AG10803 (cell line): ENCODE data around the gene JAKMIP1.

Source experiments
- DNase-seq: peaks from one replicate; pipeline ENCODE4 v3.0.0; 2010; ENCODE audit warnings: low read depth
- H3K4me3 ChIP-seq: 2 replicates; pipeline ENCODE4 v1.5.1; 2011; ENCODE audit warnings: mild to moderate bottlenecking, low read length, control low read depth
- TF ChIP-seq, protein P1 (sequence below): conservative IDR thresholded peaks from 2 replicates; pipeline ENCODE4 v1.5.1; 2011; ENCODE audit warnings: mild to moderate bottlenecking, low read length, control low read depth, inconsistent platforms

The JAKMIP1 gene

DNA sequence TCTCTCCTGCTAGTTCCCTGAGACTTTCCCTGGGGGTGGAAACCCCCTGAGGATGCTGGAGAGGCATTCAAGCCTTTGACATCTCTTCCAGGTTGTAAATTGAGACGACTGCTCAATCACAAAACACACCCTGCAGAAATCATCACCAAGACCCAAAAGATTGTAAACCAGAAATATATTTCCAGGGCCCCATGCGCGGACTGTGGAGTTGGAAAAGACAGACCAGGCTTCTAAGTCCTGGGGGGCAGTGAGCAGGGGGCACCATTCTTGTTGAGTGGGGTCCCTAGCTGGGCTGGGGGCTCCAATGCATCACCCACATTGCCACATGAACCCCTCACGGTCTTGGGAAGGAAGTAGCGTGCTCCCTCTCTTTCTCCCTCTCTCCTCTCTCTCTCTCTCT lies 94.2 kb downstream of the JAKMIP1 start:
- no peak overlapping the region for H3K4me3 ChIP-seq
- TF ChIP-seq, protein P1, sequence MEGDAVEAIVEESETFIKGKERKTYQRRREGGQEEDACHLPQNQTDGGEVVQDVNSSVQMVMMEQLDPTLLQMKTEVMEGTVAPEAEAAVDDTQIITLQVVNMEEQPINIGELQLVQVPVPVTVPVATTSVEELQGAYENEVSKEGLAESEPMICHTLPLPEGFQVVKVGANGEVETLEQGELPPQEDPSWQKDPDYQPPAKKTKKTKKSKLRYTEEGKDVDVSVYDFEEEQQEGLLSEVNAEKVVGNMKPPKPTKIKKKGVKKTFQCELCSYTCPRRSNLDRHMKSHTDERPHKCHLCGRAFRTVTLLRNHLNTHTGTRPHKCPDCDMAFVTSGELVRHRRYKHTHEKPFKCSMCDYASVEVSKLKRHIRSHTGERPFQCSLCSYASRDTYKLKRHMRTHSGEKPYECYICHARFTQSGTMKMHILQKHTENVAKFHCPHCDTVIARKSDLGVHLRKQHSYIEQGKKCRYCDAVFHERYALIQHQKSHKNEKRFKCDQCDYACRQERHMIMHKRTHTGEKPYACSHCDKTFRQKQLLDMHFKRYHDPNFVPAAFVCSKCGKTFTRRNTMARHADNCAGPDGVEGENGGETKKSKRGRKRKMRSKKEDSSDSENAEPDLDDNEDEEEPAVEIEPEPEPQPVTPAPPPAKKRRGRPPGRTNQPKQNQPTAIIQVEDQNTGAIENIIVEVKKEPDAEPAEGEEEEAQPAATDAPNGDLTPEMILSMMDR = no peak
- no peak for DNase-seq

DNA sequence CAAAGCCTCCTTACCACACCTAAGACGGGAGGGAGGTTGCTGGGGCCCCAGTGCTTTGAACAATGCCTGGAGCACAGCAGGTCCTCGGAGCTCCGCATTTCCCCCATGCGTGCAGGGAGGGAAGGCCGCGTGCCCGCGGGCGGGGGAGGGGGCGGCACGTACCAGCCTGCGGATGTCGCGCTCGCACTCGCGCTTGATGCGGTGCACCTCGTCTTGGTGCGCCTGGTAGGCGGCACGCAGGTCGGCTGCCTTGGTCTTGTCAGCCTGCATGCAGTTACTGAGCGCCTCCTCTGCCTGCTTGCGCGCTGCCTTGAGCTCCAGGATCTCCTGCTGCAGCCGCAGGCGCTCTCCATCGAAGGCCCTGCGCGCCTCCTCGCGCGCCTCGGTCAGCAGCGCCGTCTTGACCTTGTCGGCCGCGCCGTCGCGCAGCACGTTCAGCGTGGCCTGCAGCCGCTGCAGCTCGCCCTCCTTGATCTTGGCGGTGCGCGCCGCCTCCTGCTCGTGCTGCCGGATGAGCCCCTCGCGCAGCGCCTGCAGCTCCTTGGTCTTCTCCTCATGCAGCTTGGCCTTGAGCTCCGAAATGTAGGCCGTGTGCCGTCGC lies 94.9 kb downstream of the JAKMIP1 start:
- TF ChIP-seq, protein P1 = no peak
- DNase-seq = no peak
- no peak overlapping the region for H3K4me3 ChIP-seq

DNA sequence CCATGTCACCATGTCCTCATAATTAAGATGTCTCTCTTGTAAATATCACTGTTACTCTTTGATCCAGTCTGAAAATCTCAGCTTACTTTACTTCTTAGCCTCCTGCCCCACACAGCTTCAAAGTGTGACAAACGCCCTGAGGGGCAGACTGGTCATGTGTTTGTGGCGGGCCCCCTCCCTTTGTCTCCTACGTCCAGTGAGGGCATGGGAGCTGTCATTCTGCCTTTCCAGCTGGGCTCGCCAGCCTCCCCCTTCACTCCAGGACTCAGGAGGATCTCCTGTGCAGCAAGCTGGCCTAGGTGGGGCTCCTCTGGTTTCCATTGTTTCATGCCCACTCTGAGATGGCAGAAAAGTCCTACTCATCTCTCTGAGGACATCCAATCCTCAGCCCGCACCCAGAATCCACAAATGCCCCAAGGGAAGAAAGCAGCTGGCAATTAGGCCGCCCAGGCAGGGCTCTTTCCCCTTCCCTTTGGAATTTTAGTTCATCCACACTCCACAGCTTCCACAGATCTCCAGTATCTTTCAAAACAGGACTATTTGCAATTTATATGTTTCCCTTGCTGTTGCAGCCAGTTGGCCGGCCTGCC lies 95.7 kb downstream of the JAKMIP1 start:
- H3K4me3 ChIP-seq = no peak overlapping the region
- TF ChIP-seq, protein P1 = no peak
- DNase-seq = no peak

DNA sequence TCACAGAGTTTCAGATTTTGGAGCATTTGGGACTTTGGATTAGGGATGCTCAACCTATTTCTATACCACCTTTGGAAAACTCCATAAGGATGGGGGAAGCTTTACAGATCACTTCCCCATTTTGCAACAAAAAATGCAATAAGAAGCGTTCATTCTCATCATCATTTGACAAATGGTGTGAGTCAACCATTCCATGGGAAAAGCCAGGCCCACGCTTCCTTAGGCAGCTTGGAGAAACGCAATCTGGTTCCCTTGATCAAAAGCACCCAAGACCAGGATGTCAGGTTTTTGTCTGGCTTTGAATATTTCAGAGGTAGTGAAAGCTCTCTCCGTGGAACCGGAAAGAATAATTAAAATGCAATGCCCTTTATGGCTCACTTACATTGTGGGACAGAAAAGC lies 102.8 kb downstream of the JAKMIP1 start:
- no peak overlapping the region for H3K4me3 ChIP-seq
- TF ChIP-seq, protein P1 = no peak
- no peak for DNase-seq

DNA sequence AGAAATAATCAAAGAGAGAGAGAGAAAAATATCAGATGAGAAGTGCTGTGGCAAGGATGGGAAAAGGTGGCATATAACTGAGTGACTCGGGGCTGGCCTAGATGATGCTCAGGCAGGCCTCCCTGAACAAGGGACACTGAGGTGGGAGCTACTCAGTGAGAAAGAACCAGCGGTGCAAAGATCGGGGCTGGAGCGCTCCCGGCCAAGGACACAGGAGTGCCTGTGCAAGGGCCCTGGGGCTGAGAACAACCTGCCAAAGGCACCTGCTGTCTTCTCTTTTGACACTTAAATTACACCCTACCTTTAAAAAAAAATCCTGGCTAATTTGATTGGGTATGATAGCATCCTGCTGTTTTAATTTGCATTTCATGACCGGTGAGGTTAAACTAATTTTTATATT lies 104.5 kb downstream of the JAKMIP1 start:
- TF ChIP-seq, protein P1 = no peak

DNA sequence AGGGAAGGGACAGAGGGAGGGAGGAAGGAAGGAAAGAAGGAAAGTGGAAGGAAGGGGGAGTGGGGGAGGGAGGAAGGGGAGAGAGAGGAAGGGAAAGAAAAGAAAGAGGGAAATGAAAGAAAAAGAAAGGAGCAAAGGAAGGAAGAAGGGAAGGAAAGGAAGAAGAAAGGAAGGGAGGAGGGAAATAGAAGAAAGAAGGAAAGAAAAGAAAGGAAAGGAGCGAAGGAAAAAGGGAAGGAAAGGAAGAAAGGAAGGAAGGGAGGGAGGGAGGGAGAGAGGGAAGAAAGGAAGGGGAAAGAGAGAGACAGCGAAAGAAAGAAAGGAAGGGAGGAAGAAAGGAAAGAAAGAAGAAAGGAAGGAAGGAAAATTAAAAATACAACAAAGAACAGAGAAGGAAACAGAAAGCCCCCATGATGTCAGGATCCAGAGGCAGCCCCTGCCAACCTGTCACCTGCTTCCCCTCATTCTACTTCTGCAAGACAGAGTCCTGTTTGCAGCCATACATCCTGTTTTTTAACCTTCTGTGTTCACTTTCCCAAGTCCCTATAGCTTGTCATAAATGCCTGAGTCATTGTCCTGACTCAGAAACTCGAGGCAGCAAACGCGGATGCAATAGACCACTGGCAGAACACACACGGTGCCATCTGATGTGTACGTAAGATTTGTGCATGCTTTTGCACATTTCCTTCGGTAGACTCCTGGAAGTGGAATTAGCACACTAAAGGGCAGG lies 105.2 kb downstream of the JAKMIP1 start:
- TF ChIP-seq, protein P1 = no peak
- H3K4me3 ChIP-seq = no peak overlapping the region
- peak; percentile 27 for DNase-seq

More for the DNA sequence above, 104.5 kb downstream of the JAKMIP1 start:
- H3K4me3 ChIP-seq = no peak overlapping the region
- no peak for DNase-seq

DNA sequence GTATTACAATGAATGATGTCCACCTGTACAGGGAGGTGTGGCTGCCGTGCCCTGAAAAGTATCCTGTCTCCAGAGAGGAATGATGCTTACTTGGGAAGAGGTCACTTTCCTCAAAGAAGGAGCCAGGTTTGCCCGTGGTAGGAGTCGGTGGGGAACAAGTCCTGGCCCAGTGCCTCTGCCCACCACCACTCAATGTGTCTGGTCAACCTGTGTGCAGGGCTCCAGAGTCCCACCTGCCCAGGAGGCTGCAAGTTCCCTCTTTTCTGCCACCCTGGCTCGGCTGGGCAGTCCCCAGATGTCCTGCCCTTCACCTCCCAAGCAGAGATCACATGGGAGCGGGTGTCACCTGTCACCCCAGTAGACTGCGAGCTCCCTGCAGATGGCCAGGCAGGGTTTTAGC lies 106.7 kb downstream of the JAKMIP1 start:
- no peak overlapping the region for H3K4me3 ChIP-seq
- DNase-seq = no peak
- TF ChIP-seq, protein P1 = no peak
